ENCODE data around the gene CHRNA1.

CHRNA1 gene

DNA sequence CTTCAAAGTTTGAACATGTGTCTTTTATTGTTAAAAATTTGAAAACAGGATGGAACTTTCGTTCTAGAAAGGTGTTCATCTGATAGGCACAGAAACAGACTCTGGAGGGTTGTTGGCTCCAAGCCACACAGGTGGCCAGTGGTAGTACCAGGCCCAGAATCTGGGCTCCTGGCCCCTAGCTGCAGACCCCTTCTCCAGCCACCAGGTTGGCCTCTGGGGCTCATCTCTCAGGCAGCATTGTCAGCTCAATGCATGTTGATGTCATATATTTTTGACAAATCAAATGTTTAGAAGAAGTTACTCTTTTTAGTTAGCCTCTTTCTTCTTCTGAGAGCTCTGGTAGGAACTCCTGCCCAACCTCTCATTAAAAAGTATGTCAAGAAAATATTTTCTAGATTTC lies 34.5 kb upstream of the CHRNA1 start:
- H3K27ac ChIP-seq (ENCODE audit: low read depth, low read length) = no peak overlapping the region

GRCh38 chr2:174797781-174798276 lies 33.6 kb upstream of the CHRNA1 start:
- Histone ChIP-seq H3F3A (ENCODE audit: insufficient read depth) (no peaks in the 10 kb centered on the region), H2AFZ (ENCODE audit: low read depth, low read length, severe bottlenecking) (no peak overlapping the region), H4K20me1 (ENCODE audit: low read depth, low read length) (no peaks in the 10 kb centered on the region), H3K27ac (ENCODE audit: low read depth, low read length) (no peak overlapping the region), H3K79me2 (ENCODE audit: insufficient read depth, low read length) (no peaks in the 10 kb centered on the region), H3K4me3 (ENCODE audit: insufficient read depth, low read length, poor library complexity, severe bottlenecking) (no peak overlapping the region), H3K9me2 (replicated peaks; ENCODE audit: insufficient read depth, low read length) (no peaks in the 10 kb centered on the region), H3K9me3 (ENCODE audit: insufficient read depth, low read length) (no peaks in the 10 kb centered on the region), H3K36me3 (ENCODE audit: low read length) (no peaks in the 10 kb centered on the region), H3K9ac (ENCODE audit: low read length) (no peak overlapping the region), H3K27me3 (ENCODE audit: low read length) (no peaks in the 10 kb centered on the region), H3K4me2 (ENCODE audit: low read depth, low read length, poor library complexity, severe bottlenecking) (no peak overlapping the region)
- TF ChIP-seq, protein P1, sequence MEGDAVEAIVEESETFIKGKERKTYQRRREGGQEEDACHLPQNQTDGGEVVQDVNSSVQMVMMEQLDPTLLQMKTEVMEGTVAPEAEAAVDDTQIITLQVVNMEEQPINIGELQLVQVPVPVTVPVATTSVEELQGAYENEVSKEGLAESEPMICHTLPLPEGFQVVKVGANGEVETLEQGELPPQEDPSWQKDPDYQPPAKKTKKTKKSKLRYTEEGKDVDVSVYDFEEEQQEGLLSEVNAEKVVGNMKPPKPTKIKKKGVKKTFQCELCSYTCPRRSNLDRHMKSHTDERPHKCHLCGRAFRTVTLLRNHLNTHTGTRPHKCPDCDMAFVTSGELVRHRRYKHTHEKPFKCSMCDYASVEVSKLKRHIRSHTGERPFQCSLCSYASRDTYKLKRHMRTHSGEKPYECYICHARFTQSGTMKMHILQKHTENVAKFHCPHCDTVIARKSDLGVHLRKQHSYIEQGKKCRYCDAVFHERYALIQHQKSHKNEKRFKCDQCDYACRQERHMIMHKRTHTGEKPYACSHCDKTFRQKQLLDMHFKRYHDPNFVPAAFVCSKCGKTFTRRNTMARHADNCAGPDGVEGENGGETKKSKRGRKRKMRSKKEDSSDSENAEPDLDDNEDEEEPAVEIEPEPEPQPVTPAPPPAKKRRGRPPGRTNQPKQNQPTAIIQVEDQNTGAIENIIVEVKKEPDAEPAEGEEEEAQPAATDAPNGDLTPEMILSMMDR (IDR thresholded peaks at IDR 0.05; ENCODE audit: insufficient read depth, low read length, poor library complexity, severe bottlenecking) = no peak
- TF ChIP-seq EZH2phosphoT487 (conservative IDR thresholded peaks at IDR 0.05; ENCODE audit: low read length) = no peak

More for the DNA sequence above, 34.5 kb upstream of the CHRNA1 start:
- TF ChIP-seq, protein P1 (IDR thresholded peaks at IDR 0.05; ENCODE audit: insufficient read depth, low read length, poor library complexity, severe bottlenecking) = no peak
- TF ChIP-seq EZH2phosphoT487 (conservative IDR thresholded peaks at IDR 0.05; ENCODE audit: low read length) = no peak
- H3K27me3 ChIP-seq (ENCODE audit: low read length) = no peaks in the 10 kb centered on the region
- H3K9me3 ChIP-seq (ENCODE audit: insufficient read depth, low read length) = no peaks in the 10 kb centered on the region
- H3K9me2 ChIP-seq (replicated peaks; ENCODE audit: insufficient read depth, low read length) = no peaks in the 10 kb centered on the region
- no peaks in the 10 kb centered on the region for H3K36me3 ChIP-seq (ENCODE audit: low read length)
- H3K4me2 ChIP-seq (ENCODE audit: low read depth, low read length, poor library complexity, severe bottlenecking) = no peak overlapping the region
- no peak overlapping the region for H3K4me3 ChIP-seq (ENCODE audit: insufficient read depth, low read length, poor library complexity, severe bottlenecking)
- no peaks in the 10 kb centered on the region for H3K79me2 ChIP-seq (ENCODE audit: insufficient read depth, low read length)
- H4K20me1 ChIP-seq (ENCODE audit: low read depth, low read length) = no peaks in the 10 kb centered on the region
- H2AFZ ChIP-seq (ENCODE audit: low read depth, low read length, severe bottlenecking) = no peak overlapping the region
- no peaks in the 10 kb centered on the region for H3F3A ChIP-seq (ENCODE audit: insufficient read depth)
- H3K9ac ChIP-seq (ENCODE audit: low read length) = no peak overlapping the region

GRCh38 chr2:174796319-174796771 lies 32.1 kb upstream of the CHRNA1 start:
- no peak overlapping the region for H3K4me2 ChIP-seq (ENCODE audit: low read depth, low read length, poor library complexity, severe bottlenecking)
- H3K4me3 ChIP-seq (ENCODE audit: insufficient read depth, low read length, poor library complexity, severe bottlenecking) = no peak overlapping the region
- no peaks in the 10 kb centered on the region for H3K9me3 ChIP-seq (ENCODE audit: insufficient read depth, low read length)
- no peak overlapping the region for H3K27ac ChIP-seq (ENCODE audit: low read depth, low read length)
- TF ChIP-seq EZH2phosphoT487 (conservative IDR thresholded peaks at IDR 0.05; ENCODE audit: low read length) = no peak
- TF ChIP-seq, protein P1 (IDR thresholded peaks at IDR 0.05; ENCODE audit: insufficient read depth, low read length, poor library complexity, severe bottlenecking) = no peak
- no peaks in the 10 kb centered on the region for H3K27me3 ChIP-seq (ENCODE audit: low read length)
- H2AFZ ChIP-seq (ENCODE audit: low read depth, low read length, severe bottlenecking) = no peak overlapping the region
- no peak overlapping the region for H3K9ac ChIP-seq (ENCODE audit: low read length)
- H3K9me2 ChIP-seq (replicated peaks; ENCODE audit: insufficient read depth, low read length) = no peaks in the 10 kb centered on the region
- H3K36me3 ChIP-seq (ENCODE audit: low read length) = no peaks in the 10 kb centered on the region
- H3K79me2 ChIP-seq (ENCODE audit: insufficient read depth, low read length) = no peaks in the 10 kb centered on the region
- H4K20me1 ChIP-seq (ENCODE audit: low read depth, low read length) = no peaks in the 10 kb centered on the region
- H3F3A ChIP-seq (ENCODE audit: insufficient read depth) = no peaks in the 10 kb centered on the region

Measured in SU-DHL-6 (cell line).